HEK293 (cell line): Measurements from ENCODE around the gene SYNGR3.

ENCODE experiments used
- SP2 ChIP-seq: fragments of 450-650 bp; formaldehyde crosslinking; IDR thresholded peaks from 2 replicates; pipeline ENCODE4 v1.5.1; 2016; ENCODE audit warnings: missing biosample characterization, missing genetic modification characterization
- SP7 ChIP-seq: fragments of 450-650 bp; formaldehyde crosslinking; IDR thresholded peaks from 2 replicates; pipeline ENCODE4 v1.5.1; 2016; ENCODE audit warnings: missing biosample characterization, missing genetic modification characterization
- ZBTB20 ChIP-seq: fragments of 450-650 bp; formaldehyde crosslinking; IDR thresholded peaks from 2 replicates; pipeline ENCODE4 v1.5.1; 2016; ENCODE audit warnings: missing biosample characterization, missing genetic modification characterization
- ZBTB44 ChIP-seq: fragments of 450-650 bp; IDR thresholded peaks from 2 replicates; pipeline ENCODE4 v1.5.1; 2018; ENCODE audit warnings: missing biosample characterization, mild to moderate bottlenecking, missing genetic modification characterization
- ZNF146 ChIP-seq: fragments of 450-650 bp; formaldehyde crosslinking; IDR thresholded peaks from 2 replicates; pipeline ENCODE4 v1.5.1; 2016; ENCODE audit warnings: missing biosample characterization, missing genetic modification characterization
- ZNF18 ChIP-seq: fragments of 450-650 bp; formaldehyde crosslinking; IDR thresholded peaks from 2 replicates; pipeline ENCODE4 v1.5.1; 2016; ENCODE audit warnings: missing biosample characterization, missing genetic modification characterization
- ZNF184 ChIP-seq: fragments of 450-650 bp; IDR thresholded peaks from 2 replicates; pipeline ENCODE4 v1.5.1; 2018; ENCODE audit warnings: missing biosample characterization, mild to moderate bottlenecking, missing genetic modification characterization
- ZNF19 ChIP-seq: fragments of 450-650 bp; formaldehyde crosslinking; IDR thresholded peaks from 2 replicates; pipeline ENCODE4; 2016; ENCODE audit warnings: missing biosample characterization, missing genetic modification characterization, low read depth
- ZNF280C ChIP-seq: fragments of 450-650 bp; formaldehyde crosslinking; IDR thresholded peaks from 2 replicates; pipeline ENCODE4 v1.5.1; 2016; ENCODE audit warnings: missing biosample characterization, missing genetic modification characterization
- ZNF335 ChIP-seq: fragments of 450-650 bp; formaldehyde crosslinking; conservative IDR thresholded peaks from 2 replicates; pipeline ENCODE4 v1.5.1; 2016; ENCODE audit warnings: missing biosample characterization, missing genetic modification characterization
- ZNF350 ChIP-seq: fragments of 450-650 bp; formaldehyde crosslinking; IDR thresholded peaks from 2 replicates; pipeline ENCODE4 v1.5.0; 2017; ENCODE audit warnings: missing biosample characterization, mild to moderate bottlenecking, missing genetic modification characterization
- ZNF423 ChIP-seq: fragments of 450-650 bp; formaldehyde crosslinking; IDR thresholded peaks from 2 replicates; pipeline ENCODE4 v1.5.1; 2016; ENCODE audit warnings: missing biosample characterization, missing genetic modification characterization
- ZNF76 ChIP-seq: fragments of 450-650 bp; formaldehyde crosslinking; IDR thresholded peaks from 2 replicates; pipeline ENCODE4; 2016; ENCODE audit warnings: low read depth, missing biosample characterization, missing genetic modification characterization, borderline replicate concordance
- TF ChIP-seq, protein P1 (sequence below): sonication (generic); formaldehyde crosslinking; IDR thresholded peaks from 2 replicates; pipeline ENCODE4 v1.8.1; 2022; ENCODE audit warnings: mild to moderate bottlenecking, moderate library complexity, missing genetic modification reagents
- TF ChIP-seq, protein P2 (sequence below): fragments of 450-650 bp; formaldehyde crosslinking; IDR thresholded peaks from 2 replicates; pipeline ENCODE4 v1.5.1; 2016; ENCODE audit warnings: missing biosample characterization, missing genetic modification characterization
- TF ChIP-seq, protein P3 (sequence below): fragments of 450-650 bp; formaldehyde crosslinking; IDR thresholded peaks from 2 replicates; pipeline ENCODE4 v1.5.1; 2016; ENCODE audit warnings: missing biosample characterization, missing genetic modification characterization

SYNGR3 gene

GRCh38 chr16:2015117-2015946 lies 25.6 kb downstream of the SYNGR3 start (continued):
- TF ChIP-seq ZNF335 (tag by site-specific recombination) (peak; percentile 77), SP7 (tag by site-specific recombination) (peak; percentile 59), ZNF76 (tag by site-specific recombination) (peak; percentile 27; the same call in 1 of the 2 replicates), ZBTB20 (tag by site-specific recombination) (peak; percentile 72), SP2 (tag by site-specific recombination) (peak; percentile 72), ZNF146 (tag by site-specific recombination) (no peak), ZNF350 (no peak), ZNF184 (tag by site-specific recombination) (no peak), ZNF19 (tag by site-specific recombination) (no peak), ZBTB44 (tag by site-specific recombination) (peak; percentile 36; the same call in 1 of the 2 replicates), ZNF280C (tag by site-specific recombination) (no peak), ZNF18 (tag by site-specific recombination) (no peak), ZNF423 (no peak)
- TF ChIP-seq, protein P1, sequence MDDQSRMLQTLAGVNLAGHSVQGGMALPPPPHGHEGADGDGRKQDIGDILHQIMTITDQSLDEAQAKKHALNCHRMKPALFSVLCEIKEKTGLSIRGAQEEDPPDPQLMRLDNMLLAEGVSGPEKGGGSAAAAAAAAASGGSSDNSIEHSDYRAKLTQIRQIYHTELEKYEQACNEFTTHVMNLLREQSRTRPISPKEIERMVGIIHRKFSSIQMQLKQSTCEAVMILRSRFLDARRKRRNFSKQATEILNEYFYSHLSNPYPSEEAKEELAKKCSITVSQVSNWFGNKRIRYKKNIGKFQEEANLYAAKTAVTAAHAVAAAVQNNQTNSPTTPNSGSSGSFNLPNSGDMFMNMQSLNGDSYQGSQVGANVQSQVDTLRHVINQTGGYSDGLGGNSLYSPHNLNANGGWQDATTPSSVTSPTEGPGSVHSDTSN (CRISPR knock-in tag) = no peak
- TF ChIP-seq, protein P2, sequence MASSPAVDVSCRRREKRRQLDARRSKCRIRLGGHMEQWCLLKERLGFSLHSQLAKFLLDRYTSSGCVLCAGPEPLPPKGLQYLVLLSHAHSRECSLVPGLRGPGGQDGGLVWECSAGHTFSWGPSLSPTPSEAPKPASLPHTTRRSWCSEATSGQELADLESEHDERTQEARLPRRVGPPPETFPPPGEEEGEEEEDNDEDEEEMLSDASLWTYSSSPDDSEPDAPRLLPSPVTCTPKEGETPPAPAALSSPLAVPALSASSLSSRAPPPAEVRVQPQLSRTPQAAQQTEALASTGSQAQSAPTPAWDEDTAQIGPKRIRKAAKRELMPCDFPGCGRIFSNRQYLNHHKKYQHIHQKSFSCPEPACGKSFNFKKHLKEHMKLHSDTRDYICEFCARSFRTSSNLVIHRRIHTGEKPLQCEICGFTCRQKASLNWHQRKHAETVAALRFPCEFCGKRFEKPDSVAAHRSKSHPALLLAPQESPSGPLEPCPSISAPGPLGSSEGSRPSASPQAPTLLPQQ (tag by site-specific recombination) = peak; percentile 54
- TF ChIP-seq, protein P3, sequence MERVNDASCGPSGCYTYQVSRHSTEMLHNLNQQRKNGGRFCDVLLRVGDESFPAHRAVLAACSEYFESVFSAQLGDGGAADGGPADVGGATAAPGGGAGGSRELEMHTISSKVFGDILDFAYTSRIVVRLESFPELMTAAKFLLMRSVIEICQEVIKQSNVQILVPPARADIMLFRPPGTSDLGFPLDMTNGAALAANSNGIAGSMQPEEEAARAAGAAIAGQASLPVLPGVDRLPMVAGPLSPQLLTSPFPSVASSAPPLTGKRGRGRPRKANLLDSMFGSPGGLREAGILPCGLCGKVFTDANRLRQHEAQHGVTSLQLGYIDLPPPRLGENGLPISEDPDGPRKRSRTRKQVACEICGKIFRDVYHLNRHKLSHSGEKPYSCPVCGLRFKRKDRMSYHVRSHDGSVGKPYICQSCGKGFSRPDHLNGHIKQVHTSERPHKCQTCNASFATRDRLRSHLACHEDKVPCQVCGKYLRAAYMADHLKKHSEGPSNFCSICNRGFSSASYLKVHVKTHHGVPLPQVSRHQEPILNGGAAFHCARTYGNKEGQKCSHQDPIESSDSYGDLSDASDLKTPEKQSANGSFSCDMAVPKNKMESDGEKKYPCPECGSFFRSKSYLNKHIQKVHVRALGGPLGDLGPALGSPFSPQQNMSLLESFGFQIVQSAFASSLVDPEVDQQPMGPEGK (tag by site-specific recombination) = peak; percentile 59; the same call in 1 of the 2 replicates
